Breast epithelium (tissue), 3 donors: ENCODE data around the gene AFF4.

Experiments
- POLR2A ChIP-seq: fragments of 450-650 bp; IDR thresholded peaks from one replicate; pipeline ENCODE4 v1.6.1; 2016; ENCODE audit warnings: antibody characterized with exemption, mild to moderate bottlenecking, moderate library complexity
- TF ChIP-seq, protein P1 (sequence below), 3 donors: fragments of 450-650 bp; IDR thresholded peaks; one replicate each; pipeline ENCODE4 v1.5.1; 2016 to 2017; ENCODE audit warnings: antibody characterized with exemption in 3 of 3, mild to moderate bottlenecking in 3 of 3, moderate library complexity in 3 of 3

DNA sequence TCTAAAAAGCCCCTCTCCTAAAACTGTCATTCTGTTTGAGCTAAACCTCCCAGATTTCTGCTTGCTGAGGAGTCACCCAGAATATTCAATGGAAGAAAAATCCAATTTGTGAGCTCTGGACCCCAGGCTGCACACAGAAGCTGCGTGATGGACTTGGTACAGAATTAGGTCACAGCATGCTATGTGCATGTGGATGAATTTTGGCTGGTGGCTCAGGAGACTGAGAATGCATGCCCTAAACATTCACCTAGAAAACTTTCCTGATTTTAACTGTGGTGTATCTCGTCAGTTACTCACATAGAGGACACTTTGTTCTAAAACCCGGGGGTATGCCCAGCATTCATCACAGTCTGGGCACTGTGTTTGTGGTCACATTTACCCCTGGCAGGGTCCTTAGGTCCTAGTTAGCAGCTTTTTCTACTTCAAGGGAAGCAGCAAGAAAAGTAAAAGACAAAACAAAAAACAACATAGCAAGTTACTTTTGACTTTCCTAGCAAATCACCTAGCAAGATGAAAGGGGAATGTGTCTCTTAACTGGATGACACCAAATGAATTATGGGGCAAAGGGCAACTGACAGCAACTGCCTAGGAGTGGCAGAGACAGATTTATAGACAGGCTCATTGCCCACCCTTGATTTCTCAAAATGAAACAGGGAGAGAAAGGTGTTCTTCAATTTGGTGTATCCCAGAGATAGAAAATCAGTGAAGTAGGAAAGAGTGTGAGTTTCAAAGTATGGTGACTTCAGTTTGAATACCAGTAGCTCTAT, 124.7 kb downstream of the AFF4 start:
- TF ChIP-seq, protein P1, sequence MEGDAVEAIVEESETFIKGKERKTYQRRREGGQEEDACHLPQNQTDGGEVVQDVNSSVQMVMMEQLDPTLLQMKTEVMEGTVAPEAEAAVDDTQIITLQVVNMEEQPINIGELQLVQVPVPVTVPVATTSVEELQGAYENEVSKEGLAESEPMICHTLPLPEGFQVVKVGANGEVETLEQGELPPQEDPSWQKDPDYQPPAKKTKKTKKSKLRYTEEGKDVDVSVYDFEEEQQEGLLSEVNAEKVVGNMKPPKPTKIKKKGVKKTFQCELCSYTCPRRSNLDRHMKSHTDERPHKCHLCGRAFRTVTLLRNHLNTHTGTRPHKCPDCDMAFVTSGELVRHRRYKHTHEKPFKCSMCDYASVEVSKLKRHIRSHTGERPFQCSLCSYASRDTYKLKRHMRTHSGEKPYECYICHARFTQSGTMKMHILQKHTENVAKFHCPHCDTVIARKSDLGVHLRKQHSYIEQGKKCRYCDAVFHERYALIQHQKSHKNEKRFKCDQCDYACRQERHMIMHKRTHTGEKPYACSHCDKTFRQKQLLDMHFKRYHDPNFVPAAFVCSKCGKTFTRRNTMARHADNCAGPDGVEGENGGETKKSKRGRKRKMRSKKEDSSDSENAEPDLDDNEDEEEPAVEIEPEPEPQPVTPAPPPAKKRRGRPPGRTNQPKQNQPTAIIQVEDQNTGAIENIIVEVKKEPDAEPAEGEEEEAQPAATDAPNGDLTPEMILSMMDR (IDR thresholded peaks at IDR 0.05) = no peak
- TF ChIP-seq POLR2A = no peak
